Kidney epithelial cell (primary cell): ENCODE measurements around the gene CSDE1. TPM values are rescaled to one million over a fixed set of nuclear protein-coding genes. Genes with fewer than 3 reads are reported as not detected.
"Not testable (repeated sequence)": the region's sequence is repeated elsewhere in the genome, so short reads cannot be mapped to it uniquely, and the experiment has no call there.

ENCODE experiments used
- DNase-seq: peaks from one replicate; pipeline ENCODE4 v3.0.0-alpha.2; 2010; ENCODE audit warnings: low read depth
- H3K27me3 ChIP-seq: 2 replicates; pipeline ENCODE4 v1.6.0; 2011; ENCODE audit warnings: low read length; ENCODE audit not compliant: control insufficient read depth, insufficient read depth
- H3K36me3 ChIP-seq: 2 replicates; pipeline ENCODE4 v1.5.1; 2011; ENCODE audit warnings: low read length; ENCODE audit not compliant: control insufficient read depth, insufficient read depth
- H3K4me3 ChIP-seq: 2 replicates; pipeline ENCODE4 v1.5.1; 2011; ENCODE audit warnings: low read depth, mild to moderate bottlenecking, control low read depth, low read length
- total RNA-seq: library from RNA; depleted of rRNA; stranded (reverse); fragments of >200 nt; gene quantifications from 2 replicates; pipeline ENCODE4 v1.2.3, GENCODE V29; 2015
- TF ChIP-seq, protein P1 (sequence below): IDR thresholded peaks from 2 replicates; pipeline ENCODE4 v1.5.1; 2011; ENCODE audit warnings: mild to moderate bottlenecking, moderate library complexity, low read length, control low read depth, inconsistent platforms; ENCODE audit not compliant: insufficient read depth, poor library complexity, severe bottlenecking

The CSDE1 gene
- total RNA-seq, result 654 and 1,426 TPM in 2 replicates

DNA sequence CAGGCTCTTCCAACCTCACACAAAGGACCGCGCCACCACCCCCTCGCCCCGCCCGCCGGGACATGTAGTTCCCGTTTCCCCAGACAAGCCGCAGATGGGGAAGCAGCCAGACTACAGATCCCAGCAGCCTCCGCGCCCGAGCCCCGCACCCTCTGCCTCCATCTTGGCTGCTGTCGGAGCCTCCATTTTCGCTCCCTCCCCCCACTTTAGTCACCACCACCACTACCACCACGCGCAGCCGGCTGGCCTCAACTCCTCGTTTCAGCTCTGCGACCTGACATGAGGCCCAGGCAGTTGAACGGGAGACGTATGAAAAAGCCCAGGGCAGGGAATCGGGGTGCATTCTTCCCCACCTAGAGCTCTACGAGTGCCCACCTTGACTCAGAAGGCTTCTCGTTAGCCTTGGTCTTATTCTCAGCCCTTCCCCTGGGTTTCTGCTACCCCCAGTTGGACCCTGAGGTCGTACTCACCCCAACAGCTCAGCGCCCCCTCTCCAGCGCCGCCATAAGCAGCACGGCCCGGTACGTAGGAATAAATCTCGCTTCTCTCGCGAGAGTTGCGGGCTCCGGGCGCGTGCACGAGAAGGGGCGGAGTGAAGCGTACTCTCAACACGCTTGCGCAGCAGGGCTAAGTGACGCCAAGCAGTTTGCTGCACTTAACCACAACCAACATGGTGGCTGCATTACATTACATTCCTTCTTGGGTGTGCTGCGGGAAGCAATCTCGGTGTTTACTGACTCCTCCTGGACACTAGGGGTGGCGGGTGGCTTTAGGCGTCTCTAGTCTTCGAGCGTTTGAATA lies at the start of gene CSDE1:
CSDE1 (minus strand) TSS at position 530 of the 801 bp plus-strand sequence. CDS start 18,094 bp downstream, outside the sequence.
- Histone ChIP-seq H3K27me3 (no peaks in the 10 kb centered on the region), H3K4me3 (peak within 1 kb of the TSS; percentile 100), H3K36me3 (no peaks in the 10 kb centered on the region)
- peak; percentile 89 for DNase-seq
- TF ChIP-seq, protein P1, sequence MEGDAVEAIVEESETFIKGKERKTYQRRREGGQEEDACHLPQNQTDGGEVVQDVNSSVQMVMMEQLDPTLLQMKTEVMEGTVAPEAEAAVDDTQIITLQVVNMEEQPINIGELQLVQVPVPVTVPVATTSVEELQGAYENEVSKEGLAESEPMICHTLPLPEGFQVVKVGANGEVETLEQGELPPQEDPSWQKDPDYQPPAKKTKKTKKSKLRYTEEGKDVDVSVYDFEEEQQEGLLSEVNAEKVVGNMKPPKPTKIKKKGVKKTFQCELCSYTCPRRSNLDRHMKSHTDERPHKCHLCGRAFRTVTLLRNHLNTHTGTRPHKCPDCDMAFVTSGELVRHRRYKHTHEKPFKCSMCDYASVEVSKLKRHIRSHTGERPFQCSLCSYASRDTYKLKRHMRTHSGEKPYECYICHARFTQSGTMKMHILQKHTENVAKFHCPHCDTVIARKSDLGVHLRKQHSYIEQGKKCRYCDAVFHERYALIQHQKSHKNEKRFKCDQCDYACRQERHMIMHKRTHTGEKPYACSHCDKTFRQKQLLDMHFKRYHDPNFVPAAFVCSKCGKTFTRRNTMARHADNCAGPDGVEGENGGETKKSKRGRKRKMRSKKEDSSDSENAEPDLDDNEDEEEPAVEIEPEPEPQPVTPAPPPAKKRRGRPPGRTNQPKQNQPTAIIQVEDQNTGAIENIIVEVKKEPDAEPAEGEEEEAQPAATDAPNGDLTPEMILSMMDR, result peak; percentile 64

DNA sequence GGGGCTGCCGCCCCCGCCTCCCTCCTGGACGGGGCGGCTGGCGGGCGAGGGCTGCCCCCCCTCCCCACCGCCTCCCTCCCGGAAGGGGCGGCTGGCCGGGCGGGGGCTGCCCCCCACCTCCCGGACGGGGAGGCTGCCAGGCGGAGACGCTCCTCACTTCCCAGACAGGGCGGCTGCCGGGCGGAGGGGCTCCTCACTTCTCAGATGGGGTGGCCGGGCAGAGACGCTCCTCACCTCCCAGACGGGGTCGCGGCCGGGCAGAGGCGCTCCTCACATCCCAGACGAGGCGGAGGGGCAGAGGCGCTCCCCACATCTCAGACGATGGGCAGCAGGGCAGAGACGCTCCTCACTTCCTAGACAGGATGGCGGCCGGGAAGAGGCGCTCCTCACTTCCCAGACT lies 46.7 kb upstream of the CSDE1 start:
- DNase-seq, H3K36me3 ChIP-seq, H3K4me3 ChIP-seq, H3K27me3 ChIP-seq: not testable (repeated sequence)

DNA sequence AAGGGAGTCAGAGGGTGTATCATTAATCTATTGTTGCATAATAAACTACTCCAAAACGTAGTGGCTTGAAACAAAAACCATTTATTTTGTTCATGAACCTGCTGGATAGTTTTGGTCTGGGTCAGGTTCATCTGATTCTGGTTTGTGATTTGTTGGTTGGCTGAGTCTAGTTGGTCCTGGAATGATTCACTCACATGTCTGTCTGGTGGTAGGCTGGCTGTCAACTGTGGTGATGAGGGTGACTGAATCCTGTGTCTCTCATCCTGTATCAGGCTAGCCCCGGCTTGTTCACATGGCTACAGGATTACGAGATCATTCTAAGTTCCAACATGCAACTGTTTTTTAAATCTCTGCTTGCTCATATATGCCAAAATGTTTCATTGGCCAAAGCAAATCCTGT lies 45.2 kb upstream of the CSDE1 start:
- no peaks in the 10 kb centered on the region for H3K36me3 ChIP-seq
- H3K4me3 ChIP-seq, result no peak overlapping the region
- DNase-seq, result peak; percentile 56
- H3K27me3 ChIP-seq, result no peaks in the 10 kb centered on the region
- TF ChIP-seq, protein P1, result no peak

DNA sequence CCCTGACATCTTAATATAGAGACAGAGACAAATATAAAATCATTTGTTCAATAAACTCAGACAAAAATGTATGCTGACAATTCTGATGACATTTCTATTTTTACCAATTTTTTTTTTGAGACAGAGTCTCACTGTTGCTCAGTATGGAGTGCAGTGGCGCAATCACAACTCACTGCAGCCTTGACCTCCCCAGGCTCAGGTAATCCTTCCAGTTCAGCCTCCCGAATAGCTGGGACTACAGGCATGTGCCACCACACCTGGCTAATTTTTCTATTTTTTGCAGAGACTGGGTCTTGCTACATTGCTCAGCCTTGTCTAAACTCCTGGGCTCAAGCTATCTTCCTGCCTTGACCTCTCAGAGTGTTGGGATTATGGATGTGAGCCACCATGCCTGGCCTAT lies 36.3 kb upstream of the CSDE1 start:
- TF ChIP-seq, protein P1, result no peak
- DNase-seq, result no peak

DNA sequence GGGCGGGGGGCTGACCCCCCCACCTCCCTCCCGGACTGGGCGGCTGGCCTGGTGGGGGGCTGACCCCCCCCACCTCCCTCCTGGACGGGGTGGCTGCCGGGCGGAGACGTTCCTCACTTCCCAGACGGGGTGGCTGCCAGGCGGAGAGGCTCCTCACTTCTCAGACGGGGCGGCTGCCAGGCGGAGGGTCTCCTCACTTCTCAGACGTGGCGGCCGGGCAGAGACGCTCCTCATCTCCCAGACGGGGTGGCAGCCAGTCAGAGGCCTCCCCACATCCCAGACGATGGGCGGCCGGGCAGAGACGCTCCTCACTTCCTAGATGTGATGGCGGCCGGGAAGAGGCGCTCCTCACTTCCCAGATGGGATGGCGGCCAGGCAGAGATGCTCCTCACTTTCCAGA lies 32.8 kb upstream of the CSDE1 start:
- not testable (repeated sequence) for H3K27me3 ChIP-seq, H3K4me3 ChIP-seq, DNase-seq, H3K36me3 ChIP-seq

More for the DNA sequence above, 36.3 kb upstream of the CSDE1 start:
- no peaks in the 10 kb centered on the region for H3K27me3 ChIP-seq
- H3K4me3 ChIP-seq, result no peak overlapping the region
- no peaks in the 10 kb centered on the region for H3K36me3 ChIP-seq

DNA sequence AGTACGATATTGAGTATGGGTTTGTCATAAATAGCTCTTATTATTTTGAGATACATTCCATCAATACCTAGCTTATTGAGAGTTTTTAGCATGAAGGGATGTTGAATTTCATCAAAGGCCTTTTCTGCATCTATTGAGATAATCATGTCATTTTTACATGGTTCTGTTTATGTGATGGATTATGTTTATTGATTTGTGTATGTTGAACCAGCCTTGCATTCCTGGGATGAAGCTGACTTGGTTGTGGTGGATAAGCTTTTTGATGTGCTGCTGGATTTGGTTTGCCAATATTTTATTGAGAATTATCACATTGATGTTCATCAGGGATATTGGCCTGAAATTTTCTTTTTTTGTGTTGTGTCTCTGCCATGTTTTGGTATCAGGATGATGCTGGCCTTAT lies 28.7 kb upstream of the CSDE1 start:
- H3K27me3 ChIP-seq, H3K4me3 ChIP-seq, H3K36me3 ChIP-seq, DNase-seq: not testable (repeated sequence)

DNA sequence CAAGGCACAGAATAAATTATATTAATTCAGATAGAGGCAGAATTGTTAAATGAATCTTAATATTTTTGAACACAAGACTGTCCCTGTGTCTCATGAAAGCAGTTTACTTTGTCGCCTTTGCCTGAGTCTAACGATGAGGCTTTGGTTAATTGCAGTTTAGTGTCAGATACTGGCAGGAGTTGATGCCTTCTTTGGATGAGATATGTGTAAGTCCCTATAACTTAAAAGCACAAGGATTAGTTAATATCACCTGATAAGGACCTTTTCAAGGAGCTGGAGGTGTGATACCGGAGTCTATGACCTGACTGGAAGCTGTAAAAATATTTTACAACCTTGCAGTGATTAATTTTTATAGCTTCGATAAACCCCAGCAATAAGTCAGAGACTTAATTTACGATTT lies 24.7 kb upstream of the CSDE1 start:
- DNase-seq, result no peak
- TF ChIP-seq, protein P1, result no peak
- Histone ChIP-seq H3K36me3 (no peaks in the 10 kb centered on the region), H3K4me3 (no peak overlapping the region), H3K27me3 (no peaks in the 10 kb centered on the region)
